G401 (cell line): ENCODE data around the gene ARHGEF38. TPM values are rescaled to one million over a fixed set of nuclear protein-coding genes. Genes with fewer than 3 reads are reported as not detected.
A peak's percentile ranks its signal among the peaks of the same experiment; 100 is the strongest.
"Not testable (repeated sequence)": the region's sequence is repeated elsewhere in the genome, so short reads cannot be mapped to it uniquely, and the experiment has no call there.

Experiments used
- DNase-seq: peaks from one replicate; pipeline ENCODE4 v3.0.0-alpha.2; 2015; ENCODE audit warnings: low spot score
- in situ Hi-C: cut with HindIII; loops from 2 replicates; pipeline ENCODE4 v1.10.0; 2016; ENCODE audit warnings: low sequenced_read_pairs, mixed read lengths
- total RNA-seq: library from RNA; depleted of rRNA; stranded (reverse); fragments of >200 nt; shearing (Covaris generic); gene quantifications from 2 replicates; pipeline ENCODE4 v1.2.3, GENCODE V29; 2014

The ARHGEF38 gene
- total RNA-seq, 1 experiment from 2014 or later = not detected

DNA sequence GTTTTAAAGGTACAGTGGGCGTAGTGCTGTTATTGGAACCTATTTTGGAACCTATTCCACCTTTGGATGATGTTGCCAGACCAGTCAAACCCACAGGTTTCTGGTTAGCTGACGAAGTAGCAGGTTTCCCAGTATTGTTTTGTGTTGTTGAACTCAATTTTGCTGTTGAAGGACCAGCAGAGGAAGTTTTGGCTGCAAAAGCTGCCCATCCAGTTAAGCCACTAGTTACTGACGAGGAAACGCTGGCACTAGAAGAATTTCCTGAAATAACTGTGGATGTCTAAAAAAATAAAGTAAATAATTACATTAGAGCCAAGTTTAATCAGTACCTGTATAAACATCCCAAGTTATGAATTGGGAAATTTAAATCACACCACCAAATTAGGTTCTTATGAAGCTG is 130.6 kb downstream of the ARHGEF38 start:
- no peak for DNase-seq
- in situ Hi-C loops = no loop called here

DNA sequence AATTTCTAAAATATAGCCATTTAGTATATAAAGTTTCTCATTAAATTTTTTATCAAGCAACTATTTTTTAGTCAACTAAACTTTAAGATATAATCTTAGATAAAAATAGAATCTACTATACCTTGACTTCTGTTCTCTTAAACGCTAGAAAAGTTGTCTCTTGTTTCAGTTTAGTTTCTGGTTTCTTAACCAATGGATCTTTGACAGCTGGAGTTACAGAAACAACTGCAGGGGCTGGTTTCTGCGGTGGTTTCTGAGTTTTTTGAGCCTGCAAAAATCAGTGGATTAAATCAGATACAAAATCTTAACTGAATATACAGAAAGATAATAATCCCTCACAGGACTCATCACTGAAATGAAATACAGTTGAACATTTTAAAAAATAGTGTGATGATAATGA is 134.2 kb downstream of the ARHGEF38 start:
- DNase-seq = no peak
- in situ Hi-C loops = no loop called here

DNA sequence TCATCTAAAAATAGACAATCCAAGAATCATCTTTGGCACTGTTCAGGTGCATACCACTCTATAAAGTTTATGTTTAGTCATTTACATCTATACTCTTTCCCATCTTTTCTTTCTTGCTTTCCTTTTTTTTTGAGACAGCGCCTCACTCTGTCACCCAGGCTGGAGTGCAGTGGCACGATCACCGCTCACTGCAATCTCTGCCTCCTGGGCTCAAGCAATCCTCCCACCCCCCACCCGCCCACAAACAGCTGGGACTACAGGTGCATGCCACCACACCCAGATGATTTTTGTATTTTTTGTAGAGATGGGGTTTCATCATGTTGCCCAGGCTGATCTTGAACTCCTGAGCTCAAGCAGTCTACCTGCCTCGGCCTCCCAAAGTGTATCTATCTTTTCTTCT is 142.4 kb downstream of the ARHGEF38 start:
- in situ Hi-C loops = not testable (repeated sequence)

DNA sequence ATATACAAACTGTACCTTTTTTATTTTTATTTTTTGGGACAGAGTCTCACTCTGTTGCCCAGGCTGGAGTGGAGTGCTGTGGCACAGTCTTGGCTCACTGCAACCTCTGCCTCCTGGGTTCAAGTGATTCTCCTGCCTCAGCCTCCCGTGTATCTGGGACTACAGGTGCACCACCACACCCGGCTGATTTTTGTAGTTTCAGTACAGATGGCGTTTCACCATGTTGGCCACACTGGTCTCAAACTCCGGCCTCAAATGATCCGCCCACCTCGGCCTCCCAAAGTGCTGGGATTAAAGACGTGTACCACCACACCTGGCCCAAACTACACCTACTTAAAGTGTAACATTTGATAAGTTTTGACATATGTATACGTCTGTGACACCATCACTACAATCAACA is 143.4 kb downstream of the ARHGEF38 start:
- in situ Hi-C loops, DNase-seq: not testable (repeated sequence)

More for the DNA sequence above, 142.4 kb downstream of the ARHGEF38 start:
- not testable (repeated sequence) for DNase-seq

DNA sequence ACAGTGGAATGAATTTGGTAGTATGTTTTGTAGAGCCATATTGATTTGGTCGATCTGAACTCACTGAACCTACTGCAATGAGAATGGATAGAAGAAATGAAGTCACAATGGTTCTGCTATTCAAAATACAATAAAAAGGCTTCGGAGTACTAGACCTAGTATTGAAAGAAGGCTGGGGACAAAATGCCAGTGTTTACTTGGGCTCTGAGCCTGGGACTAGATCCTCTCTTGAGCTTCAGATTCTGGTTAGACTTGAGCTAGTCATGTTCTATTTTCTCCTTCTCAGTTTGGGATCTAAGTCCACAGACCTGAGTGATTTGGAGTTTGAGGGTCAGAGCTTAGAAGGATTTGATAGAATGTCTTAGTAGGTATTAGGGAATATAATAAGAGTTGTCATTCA is 146.2 kb downstream of the ARHGEF38 start:
- in situ Hi-C loops = no loop called here
- no peak for DNase-seq

DNA sequence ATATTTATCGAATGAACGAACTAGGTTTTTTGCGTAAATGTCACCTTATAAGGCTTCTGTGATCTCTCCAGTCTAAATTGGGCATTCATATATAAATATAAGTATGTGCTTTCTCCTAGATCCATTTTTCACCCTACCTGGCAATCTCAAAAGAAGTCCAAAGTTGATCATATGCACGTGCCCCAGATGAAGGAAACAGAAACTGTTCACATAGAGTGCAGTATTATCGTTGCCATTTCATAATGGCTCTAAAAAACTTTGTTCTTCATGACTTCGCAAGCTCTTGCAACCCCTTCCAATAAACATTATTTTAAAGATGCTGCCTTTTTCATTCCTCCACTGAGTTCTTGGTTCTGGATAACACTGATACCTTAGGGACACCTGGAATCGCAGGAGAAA is 155.4 kb downstream of the ARHGEF38 start:
- in situ Hi-C loops = no loop called here
- DNase-seq = no peak

DNA sequence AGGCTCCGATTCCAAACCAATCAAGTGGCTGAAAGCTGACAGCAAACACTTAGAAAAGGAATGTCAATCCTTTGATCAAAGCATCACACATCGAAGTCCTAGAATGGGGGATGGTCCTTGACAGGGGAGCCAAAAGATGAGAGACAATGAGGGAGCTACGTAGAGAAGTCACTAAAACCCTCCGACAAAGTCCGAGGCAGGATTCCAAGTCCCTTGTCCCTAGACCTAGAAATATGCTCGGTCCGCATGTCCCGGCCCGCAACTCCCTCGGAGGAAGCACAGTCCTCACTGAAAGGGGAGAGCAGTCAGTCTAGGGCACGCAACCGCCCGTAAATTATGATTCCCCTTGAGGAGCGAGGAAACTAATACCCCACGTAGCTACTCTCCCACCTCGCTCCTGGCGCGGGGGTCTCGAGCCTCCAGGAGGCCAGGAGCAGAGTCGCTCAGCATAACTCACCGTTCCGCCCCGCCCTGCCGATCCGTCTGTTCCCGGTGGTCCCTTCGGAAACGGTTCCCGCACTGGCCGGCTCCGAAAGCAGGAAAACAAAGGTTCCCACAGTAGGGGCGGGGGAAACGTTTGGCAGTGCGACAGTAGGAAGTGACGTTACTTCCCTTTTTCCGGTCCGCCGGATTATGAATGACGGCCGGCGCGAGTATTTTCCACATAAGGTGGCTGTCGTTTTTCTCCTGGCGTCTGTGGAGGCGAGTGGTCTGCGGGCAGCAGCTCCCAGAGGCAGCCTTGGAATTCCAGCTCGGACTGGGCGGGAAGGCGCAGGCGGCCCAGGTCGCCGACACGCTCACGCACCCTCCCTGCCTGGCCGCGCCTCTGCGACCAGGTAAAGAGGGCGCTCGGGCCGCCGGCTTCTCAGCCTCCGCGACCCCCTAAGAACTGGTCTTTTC is 156.0 kb downstream of the ARHGEF38 start, which contains the start of the genes GSTCD and INTS12:
Gene GSTCD (plus strand): TSS at position 604 of the 900 bp plus-strand sequence. CDS start 8,830 bp downstream, outside the sequence.
Gene INTS12 (minus strand): TSS at position 509 of the 900 bp plus-strand sequence. CDS start 8,684 bp downstream, outside the sequence.
- in situ Hi-C loops = no loop called here

DNA sequence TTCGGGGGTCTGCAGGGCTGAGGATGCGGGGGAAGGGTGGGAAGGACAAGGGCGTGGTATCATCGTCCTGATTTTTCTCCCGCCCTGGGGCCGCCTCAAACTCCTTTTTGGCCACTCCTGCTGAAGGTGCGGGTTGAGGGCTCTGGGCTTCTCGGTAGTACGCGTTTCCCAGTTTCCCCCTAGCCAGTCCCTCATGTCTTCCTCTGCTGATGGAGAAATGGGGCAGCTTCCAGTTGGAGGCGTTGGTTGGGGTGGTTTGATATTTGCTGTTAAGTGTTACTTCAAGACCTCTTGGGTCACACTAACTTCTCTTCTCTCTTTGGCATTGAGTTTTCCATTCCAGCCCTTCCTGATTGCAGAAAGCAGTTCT is 156.6 kb downstream of the ARHGEF38 start:
- DNase-seq = peak; percentile 49
- in situ Hi-C loops = no loop called here

More for the DNA sequence above, 156.0 kb downstream of the ARHGEF38 start, which contains the start of the genes GSTCD and INTS12:
- DNase-seq = peak; percentile 95

DNA sequence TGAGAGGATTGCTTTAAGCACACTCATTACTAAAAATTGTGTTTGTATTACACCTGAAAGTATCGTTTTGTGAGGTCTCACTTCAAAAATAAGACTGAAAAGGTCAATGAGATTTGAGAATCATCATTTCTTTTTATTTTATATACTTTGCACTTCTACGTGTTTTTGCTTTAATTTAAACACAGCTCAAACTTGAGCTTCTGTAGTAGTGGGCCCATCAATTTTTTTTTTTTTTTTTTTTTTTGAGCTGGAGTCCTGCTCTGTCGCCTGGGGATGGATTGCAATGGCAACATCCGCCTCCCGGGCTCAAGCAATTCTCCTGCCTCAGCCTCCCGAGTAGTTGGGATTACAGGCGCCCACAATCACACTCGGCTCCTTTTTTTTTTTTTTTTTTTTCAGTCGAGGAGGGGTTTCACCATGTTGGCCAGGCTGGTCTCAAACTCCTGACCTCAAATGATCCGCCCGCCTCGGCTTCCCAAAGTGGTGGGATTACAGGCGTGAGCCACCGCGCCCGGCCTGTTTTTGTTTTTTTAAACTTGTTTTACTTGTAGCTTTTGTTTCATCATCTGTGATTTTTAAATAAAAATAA is 157.7 kb downstream of the ARHGEF38 start:
- in situ Hi-C loops = no loop called here
- no peak for DNase-seq

DNA sequence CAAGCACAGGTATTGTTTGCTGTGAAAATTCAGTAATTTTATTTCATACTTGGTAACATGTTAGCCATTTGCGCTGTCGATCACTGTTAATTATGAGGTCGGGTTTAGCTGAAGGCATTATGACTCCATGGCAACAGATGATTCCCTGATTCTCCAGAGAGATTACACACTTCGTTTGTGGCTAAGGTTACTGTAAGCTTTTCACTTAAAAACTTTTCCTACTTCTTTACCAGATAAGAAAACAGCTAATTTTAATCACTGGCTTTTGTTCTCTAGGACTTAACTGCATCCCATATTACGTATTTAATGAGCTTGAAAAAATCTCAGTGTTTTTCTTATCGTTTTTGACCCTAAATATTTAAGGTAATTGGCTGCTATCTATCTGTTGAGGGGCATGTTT is 158.3 kb downstream of the ARHGEF38 start:
- in situ Hi-C loops = no loop called here
- no peak for DNase-seq

DNA sequence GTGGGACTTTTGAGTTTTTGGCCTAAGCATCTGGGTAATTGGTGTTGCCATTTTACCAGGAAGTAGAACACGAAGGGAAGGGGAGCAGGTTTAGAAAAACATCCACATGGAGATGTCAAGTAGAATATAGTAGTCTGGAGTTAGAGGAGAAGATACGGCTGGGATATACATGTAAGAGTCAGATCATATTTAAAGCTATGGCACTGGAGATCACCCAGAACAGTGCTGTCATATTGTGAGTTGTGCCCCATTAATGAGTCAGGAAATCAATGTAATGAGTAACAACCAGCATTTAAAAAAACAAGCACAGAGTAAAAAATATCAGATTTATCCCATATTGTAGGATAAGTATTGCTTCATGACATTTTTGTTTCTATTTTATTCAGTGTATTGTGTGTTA is 160.3 kb downstream of the ARHGEF38 start:
- in situ Hi-C loops = no loop called here
- no peak for DNase-seq

DNA sequence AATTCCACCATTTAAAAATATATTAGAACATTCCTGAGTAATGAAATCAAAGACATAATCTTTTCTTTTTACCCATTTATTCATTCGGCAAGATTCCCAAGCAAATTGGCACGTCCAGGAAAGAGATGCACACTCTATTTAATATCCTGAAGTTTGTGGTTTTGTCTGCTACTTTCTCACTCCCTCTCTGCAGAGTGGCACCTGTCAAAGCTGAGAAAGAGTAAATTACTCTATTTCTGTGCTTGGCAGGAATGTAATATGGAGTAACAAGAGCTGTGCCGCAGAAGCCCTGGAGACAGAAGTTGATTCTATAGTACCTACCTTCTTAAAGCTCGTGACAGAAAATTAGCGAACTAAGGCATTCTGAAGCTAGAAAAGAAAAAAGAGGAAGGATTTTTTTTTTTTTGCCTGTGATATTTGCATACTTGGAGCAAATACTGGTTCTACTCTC is 161.7 kb downstream of the ARHGEF38 start:
- in situ Hi-C loops = no loop called here

DNA sequence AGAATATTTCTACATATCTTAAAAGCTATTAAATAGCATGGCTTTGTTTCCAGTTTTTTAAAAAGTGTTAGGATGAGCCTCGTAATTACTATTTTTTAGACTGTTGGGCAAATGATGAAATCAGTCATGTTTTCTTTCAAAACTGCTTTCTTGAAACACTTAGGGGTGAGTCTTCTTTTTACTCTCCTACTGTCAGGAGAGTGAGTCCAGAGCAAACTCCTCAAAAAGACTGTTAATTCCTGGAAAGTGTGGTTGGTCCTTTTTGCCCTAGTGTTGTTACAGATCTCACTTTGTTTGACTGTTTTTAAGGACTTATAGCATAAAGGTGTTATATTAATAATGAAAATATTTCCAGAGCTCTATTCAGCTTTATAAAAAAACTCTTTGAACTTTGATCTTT is 162.5 kb downstream of the ARHGEF38 start:
- no peak for DNase-seq
- in situ Hi-C loops = no loop called here

More for the DNA sequence above, 161.7 kb downstream of the ARHGEF38 start:
- DNase-seq = no peak

DNA sequence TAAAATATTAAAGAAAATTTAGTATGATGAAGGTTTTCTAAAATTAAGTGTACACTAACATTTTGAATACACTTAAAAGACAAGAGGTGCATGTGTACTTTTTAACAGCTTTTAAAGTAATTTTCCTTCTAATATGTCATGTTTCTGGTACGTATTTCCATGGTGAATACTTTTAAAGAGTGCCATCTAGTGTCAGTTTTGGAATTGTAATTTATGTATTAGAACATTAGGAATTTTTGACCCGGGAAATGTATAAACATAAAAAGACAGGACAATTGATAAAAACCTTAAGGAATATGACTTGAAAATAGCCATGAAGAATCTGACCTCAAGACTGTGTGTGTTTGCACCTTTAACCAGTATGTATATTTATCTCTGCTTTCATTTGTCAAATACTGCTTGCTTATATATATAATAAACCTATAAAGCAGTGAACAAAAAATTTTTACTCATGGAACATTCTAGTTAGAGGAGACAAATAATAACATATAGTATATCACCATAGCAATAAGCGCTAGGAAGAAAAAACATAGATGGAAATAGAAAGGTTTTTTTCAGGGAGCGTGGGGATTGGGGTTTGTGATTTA is 163.4 kb downstream of the ARHGEF38 start:
- DNase-seq = peak; percentile 59
- in situ Hi-C loops = no loop called here

DNA sequence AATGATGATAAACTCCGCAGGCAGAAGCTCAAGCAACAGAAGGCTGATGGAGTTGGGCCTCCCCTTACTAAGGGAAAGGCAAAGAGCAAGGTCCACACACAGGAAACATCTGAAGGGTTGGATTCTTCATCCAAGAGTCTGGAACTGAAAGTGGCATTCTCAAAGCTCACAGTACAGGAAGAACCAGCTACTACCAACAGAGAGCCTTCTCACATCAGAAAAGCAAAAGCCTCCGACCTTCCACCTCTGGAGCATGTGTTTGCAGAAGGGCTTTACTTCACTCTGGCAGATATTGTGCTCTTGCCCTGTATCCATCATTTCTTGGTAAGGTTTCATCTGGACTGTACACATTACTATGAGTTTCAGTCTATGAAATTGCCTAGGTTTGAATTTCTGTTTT is 166.8 kb downstream of the ARHGEF38 start:
- in situ Hi-C loops = no loop called here

DNA sequence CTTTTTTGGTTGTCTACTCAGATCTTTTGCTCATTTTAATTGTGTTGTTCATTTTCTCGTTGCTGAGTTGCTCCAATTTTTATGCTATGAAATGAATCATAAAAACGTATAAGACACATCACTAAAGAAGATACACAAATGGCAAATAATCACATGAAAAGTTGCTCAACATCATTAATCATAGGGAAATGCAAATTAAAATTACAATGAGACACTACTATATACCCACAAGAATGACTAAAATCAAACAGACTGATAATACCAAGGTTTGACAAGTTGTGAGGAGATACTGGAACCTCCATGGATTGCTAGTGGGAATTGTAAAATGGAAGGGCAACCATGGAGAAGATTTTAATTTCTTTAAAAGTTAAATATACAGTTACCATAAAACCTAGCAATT is 173.2 kb downstream of the ARHGEF38 start:
- in situ Hi-C loops = no loop called here
- DNase-seq = no peak

More for the DNA sequence above, 166.8 kb downstream of the ARHGEF38 start:
- no peak for DNase-seq

DNA sequence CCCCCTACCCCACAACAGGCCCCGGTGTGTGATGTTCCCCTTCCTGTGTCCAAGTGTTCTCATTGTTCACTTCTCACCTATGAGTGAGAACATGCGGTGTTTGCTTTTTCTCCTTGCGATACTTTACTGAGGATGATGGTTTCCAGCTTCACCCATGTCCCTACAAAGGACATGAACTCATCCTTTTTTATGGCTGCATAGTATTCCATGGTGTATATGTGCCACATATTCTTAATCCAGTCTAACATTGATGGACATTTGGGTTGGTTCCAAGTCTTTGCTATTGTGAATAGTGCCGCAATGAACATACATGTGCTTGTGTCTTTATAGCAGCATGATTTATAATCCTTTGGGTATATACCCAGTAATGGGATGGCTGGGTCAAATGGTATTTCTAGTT is 177.5 kb downstream of the ARHGEF38 start:
- DNase-seq, in situ Hi-C loops: not testable (repeated sequence)
